K562 (cell line): Measurements from ENCODE around the gene OSCP1. TPM values are rescaled to one million over a fixed set of nuclear protein-coding genes. Genes with fewer than 3 reads are reported as not detected.

Source experiments
- E4F1 ChIP-seq: fragments of 250-450 bp; sonication (Bioruptor Pico); IDR thresholded peaks from 2 replicates; pipeline ENCODE4 v1.5.0; 2021; ENCODE audit warnings: mild to moderate bottlenecking, borderline replicate concordance
- GABPB2 ChIP-seq: fragments of 250-450 bp; sonication (Bioruptor Pico); conservative IDR thresholded peaks from 2 replicates; pipeline ENCODE4 v1.5.1; 2021; ENCODE audit warnings: mild to moderate bottlenecking
- KDM4B ChIP-seq, 2 experiments: fragments of 450-650 bp in 1 of 2; sonication (generic) in 1 of 2; IDR thresholded peaks; 2 replicates each; pipeline ENCODE4 v1.6.1; 2016 to 2017; ENCODE audit warnings: borderline replicate concordance in 2 of 2, antibody characterized with exemption in 1 of 2, low read depth in 1 of 2, mild to moderate bottlenecking in 1 of 2
- MBD2 ChIP-seq: sonication (generic); IDR thresholded peaks from 2 replicates; pipeline ENCODE4 v1.6.1; 2016; ENCODE audit warnings: low read depth, borderline replicate concordance
- NCOA6 ChIP-seq: fragments of 450-650 bp; IDR thresholded peaks from 2 replicates; pipeline ENCODE4 v1.6.1; 2017; ENCODE audit warnings: mild to moderate bottlenecking
- PHB2 ChIP-seq: fragments of 450-650 bp; IDR thresholded peaks from 2 replicates; pipeline ENCODE4 v1.6.1; 2017; ENCODE audit warnings: low read depth
- PML ChIP-seq: IDR thresholded peaks from 2 replicates; pipeline ENCODE4 v1.6.1; 2012; ENCODE audit warnings: low read length, inconsistent platforms
- SIX5 ChIP-seq, 2 experiments: IDR thresholded peaks; 2 replicates each; pipeline ENCODE4 v1.6.1; 2011; ENCODE audit warnings: low read length in 2 of 2, borderline replicate concordance in 1 of 2, low read depth in 1 of 2, mild to moderate bottlenecking in 1 of 2, moderate library complexity in 1 of 2; ENCODE audit not compliant: insufficient read depth in 1 of 2
- SMARCA5 ChIP-seq: fragments of 450-650 bp; IDR thresholded peaks from 2 replicates; pipeline ENCODE4 v1.6.1; 2016
- TAF1 ChIP-seq: IDR thresholded peaks from 2 replicates; pipeline ENCODE4 v1.6.1; 2011; ENCODE audit warnings: mild to moderate bottlenecking, low read length, moderate library complexity; ENCODE audit not compliant: insufficient read depth, control insufficient read depth, severe bottlenecking; ENCODE audit errors: extremely low read depth
- TCF7 ChIP-seq: sonication (generic); IDR thresholded peaks from 2 replicates; pipeline ENCODE4 v1.6.1; 2016; ENCODE audit warnings: antibody characterized with exemption, borderline replicate concordance
- ZC3H8 ChIP-seq: fragments of 450-650 bp; IDR thresholded peaks from 2 replicates; pipeline ENCODE4 v1.6.1; 2017
- ZNF3 ChIP-seq: fragments of 250-450 bp; sonication (Bioruptor Pico); IDR thresholded peaks from 2 replicates; pipeline ENCODE4 v1.5.0; 2021; ENCODE audit warnings: mild to moderate bottlenecking, moderate library complexity
- polyA plus RNA-seq, 8 experiments: library from polyadenylated mRNA; depleted of rRNA in 4 of 8; stranded (reverse) in 5 of 8; unstranded in 3 of 8; fragments of >200 nt; fragmentation: Nextera tagmentation in 2 of 8; fragmentation: Illumina TruSeq in 1 of 8; extraction: Ambion mirVana in 2 of 8; extraction: Trizol in 1 of 8; gene quantifications; 2 replicates each; pipeline versions ENCODE4 v1.2.1 to v1.2.3, GENCODE V29; 2011 to 2014; ENCODE audit warnings: inconsistent platforms in 1 of 8, missing spikeins in 1 of 8
- total RNA-seq, 7 experiments: library from RNA; depleted of rRNA in 6 of 7; stranded (reverse); fragments of >200 nt in 6 of 7; fragmentation: Illumina TruSeq in 2 of 7; extraction: Trizol in 2 of 7; gene quantifications; 2 replicates each; pipeline versions ENCODE4 v1.2.1 to v1.2.3, GENCODE V29; 2011 to 2021; ENCODE audit warnings: low replicate concordance in 1 of 7
- TF ChIP-seq, protein P1 (sequence below): fragments of 450-650 bp; IDR thresholded peaks from 2 replicates; pipeline ENCODE4 v1.6.1; 2018; ENCODE audit warnings: mild to moderate bottlenecking, low read depth; ENCODE audit not compliant: partially characterized antibody
- TF ChIP-seq, protein P2 (sequence below): sonication (generic); formaldehyde crosslinking; IDR thresholded peaks from 2 replicates; pipeline ENCODE4 v1.8.0; 2022; ENCODE audit warnings: missing genetic modification reagents, mild to moderate bottlenecking, borderline replicate concordance
- TF ChIP-seq, protein P3 (sequence below), 2 experiments: fragments of 200-800 bp in 1 of 2; sonication (Bioruptor generic) in 1 of 2; sonication (generic) in 1 of 2; formaldehyde crosslinking in 1 of 2; IDR thresholded peaks in 1 of 2; conservative IDR thresholded peaks in 1 of 2; 2 replicates each; pipeline versions ENCODE4 v1.5.0 to v1.6.1; 2016 to 2020; ENCODE audit warnings: missing compliant biosample characterization in 1 of 2, missing genetic modification characterization in 1 of 2, missing genetic modification reagents in 1 of 2

The OSCP1 gene
- total and polyA plus RNA-seq, 9 of the 15 experiments (the other 6 are each of a cell fraction or from before 2014, with no cell fraction given) = 0.15 to 0.40 (median 0.33) TPM; not detected in 5

GRCh38 chr1:36463803-36464604 is 13.8 kb upstream of the OSCP1 start, which contains the start of gene MRPS15 (continued):
- peak; percentile 84; the same call in 1 of the 2 replicates for TF ChIP-seq E4F1 (CRISPR knock-in tag)
- TF ChIP-seq SMARCA5 = peak; percentile 98
- peak in 1 of 2 experiments; percentile 92; a peak in 1 of 4 replicates for TF ChIP-seq KDM4B (IDR thresholded peaks at IDR 0.05; ENCODE audit: borderline replicate concordance in 2 of 2, low read depth in 1 of 2)
- TF ChIP-seq ZNF3 = no peak
- peak; percentile 84 to 88; a peak in 3 of 4 replicates for TF ChIP-seq SIX5 (IDR thresholded peaks at IDR 0.05; ENCODE audit: borderline replicate concordance in 1 of 2, insufficient read depth in 1 of 2, low read depth in 1 of 2, low read length in 2 of 2)
- TF ChIP-seq, protein P1, sequence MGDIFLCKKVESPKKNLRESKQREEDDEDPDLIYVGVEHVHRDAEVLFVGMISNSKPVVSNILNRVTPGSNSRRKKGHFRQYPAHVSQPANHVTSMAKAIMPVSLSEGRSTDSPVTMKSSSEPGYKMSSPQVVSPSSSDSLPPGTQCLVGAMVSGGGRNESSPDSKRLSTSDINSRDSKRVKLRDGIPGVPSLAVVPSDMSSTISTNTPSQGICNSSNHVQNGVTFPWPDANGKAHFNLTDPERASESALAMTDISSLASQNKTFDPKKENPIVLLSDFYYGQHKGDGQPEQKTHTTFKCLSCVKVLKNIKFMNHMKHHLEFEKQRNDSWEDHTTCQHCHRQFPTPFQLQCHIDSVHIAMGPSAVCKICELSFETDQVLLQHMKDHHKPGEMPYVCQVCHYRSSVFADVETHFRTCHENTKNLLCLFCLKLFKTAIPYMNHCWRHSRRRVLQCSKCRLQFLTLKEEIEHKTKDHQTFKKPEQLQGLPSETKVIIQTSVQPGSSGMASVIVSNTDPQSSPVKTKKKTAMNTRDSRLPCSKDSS = peak; percentile 46
- TF ChIP-seq GABPB2 (CRISPR knock-in tag) = peak; percentile 70; the same call in 1 of the 2 replicates
- peak; percentile 73; the same call in 1 of the 2 replicates for TF ChIP-seq PHB2
- peak; percentile 92; the same call in 1 of the 2 replicates for TF ChIP-seq PML
- TF ChIP-seq, protein P2, sequence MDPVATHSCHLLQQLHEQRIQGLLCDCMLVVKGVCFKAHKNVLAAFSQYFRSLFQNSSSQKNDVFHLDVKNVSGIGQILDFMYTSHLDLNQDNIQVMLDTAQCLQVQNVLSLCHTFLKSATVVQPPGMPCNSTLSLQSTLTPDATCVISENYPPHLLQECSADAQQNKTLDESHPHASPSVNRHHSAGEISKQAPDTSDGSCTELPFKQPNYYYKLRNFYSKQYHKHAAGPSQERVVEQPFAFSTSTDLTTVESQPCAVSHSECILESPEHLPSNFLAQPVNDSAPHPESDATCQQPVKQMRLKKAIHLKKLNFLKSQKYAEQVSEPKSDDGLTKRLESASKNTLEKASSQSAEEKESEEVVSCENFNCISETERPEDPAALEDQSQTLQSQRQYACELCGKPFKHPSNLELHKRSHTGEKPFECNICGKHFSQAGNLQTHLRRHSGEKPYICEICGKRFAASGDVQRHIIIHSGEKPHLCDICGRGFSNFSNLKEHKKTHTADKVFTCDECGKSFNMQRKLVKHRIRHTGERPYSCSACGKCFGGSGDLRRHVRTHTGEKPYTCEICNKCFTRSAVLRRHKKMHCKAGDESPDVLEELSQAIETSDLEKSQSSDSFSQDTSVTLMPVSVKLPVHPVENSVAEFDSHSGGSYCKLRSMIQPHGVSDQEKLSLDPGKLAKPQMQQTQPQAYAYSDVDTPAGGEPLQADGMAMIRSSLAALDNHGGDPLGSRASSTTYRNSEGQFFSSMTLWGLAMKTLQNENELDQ (CRISPR knock-in tag) = peak; percentile 70; the same call in 1 of the 2 replicates
- TF ChIP-seq, protein P3, sequence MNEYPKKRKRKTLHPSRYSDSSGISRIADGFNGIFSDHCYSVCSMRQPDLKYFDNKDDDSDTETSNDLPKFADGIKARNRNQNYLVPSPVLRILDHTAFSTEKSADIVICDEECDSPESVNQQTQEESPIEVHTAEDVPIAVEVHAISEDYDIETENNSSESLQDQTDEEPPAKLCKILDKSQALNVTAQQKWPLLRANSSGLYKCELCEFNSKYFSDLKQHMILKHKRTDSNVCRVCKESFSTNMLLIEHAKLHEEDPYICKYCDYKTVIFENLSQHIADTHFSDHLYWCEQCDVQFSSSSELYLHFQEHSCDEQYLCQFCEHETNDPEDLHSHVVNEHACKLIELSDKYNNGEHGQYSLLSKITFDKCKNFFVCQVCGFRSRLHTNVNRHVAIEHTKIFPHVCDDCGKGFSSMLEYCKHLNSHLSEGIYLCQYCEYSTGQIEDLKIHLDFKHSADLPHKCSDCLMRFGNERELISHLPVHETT (CRISPR knock-in tag; conservative IDR thresholded peaks at IDR 0.05 in 1 of 2, IDR thresholded peaks at IDR 0.05 in 1 of 2) = peak in 1 of 2 experiments; percentile 99; a peak in 2 of 4 replicates
- TF ChIP-seq ZC3H8 = no peak
- peak; percentile 64; the same call in 1 of the 2 replicates for TF ChIP-seq TCF7
- peak; percentile 86 for TF ChIP-seq MBD2
- TF ChIP-seq NCOA6 = peak; percentile 62; the same call in 1 of the 2 replicates
- TF ChIP-seq TAF1 = peak; percentile 97
